ENCODE data around the gene POU2F2.
A peak's percentile ranks its signal among the peaks of the same experiment; 100 is the strongest.

POU2F2 gene

GRCh38 chr19:42150364-42150763 lies 18.1 kb upstream of the POU2F2 start (continued):
- TF ChIP-seq TSHZ2 (CRISPR knock-in tag; IDR thresholded peaks at IDR 0.05) (no peak), ARNTL (CRISPR knock-in tag; IDR thresholded peaks at IDR 0.05; ENCODE audit: borderline replicate concordance, low read depth) (no peak), RARB (CRISPR knock-in tag; IDR thresholded peaks at IDR 0.05) (no peak)

GRCh38 chr19:42149447-42150202 lies 17.4 kb upstream of the POU2F2 start:
- ATAC-seq = no peak
- TF ChIP-seq CSDC2 (CRISPR knock-in tag; IDR thresholded peaks at IDR 0.05) (no peak), CSRNP3 (CRISPR knock-in tag; IDR thresholded peaks at IDR 0.05) (no peak), TOX (CRISPR knock-in tag; IDR thresholded peaks at IDR 0.05; ENCODE audit: borderline replicate concordance) (no peak), BACH2 (CRISPR knock-in tag; IDR thresholded peaks at IDR 0.05; ENCODE audit: borderline replicate concordance) (no peak), TCF4 (CRISPR knock-in tag; IDR thresholded peaks at IDR 0.05; ENCODE audit: borderline replicate concordance) (no peak), ESRRG (CRISPR knock-in tag; IDR thresholded peaks at IDR 0.05) (no peak), ZNF70 (CRISPR knock-in tag; IDR thresholded peaks at IDR 0.05) (no peak), ZFP30 (CRISPR knock-in tag; IDR thresholded peaks at IDR 0.05) (no peak), CREB5 (CRISPR knock-in tag; IDR thresholded peaks at IDR 0.05; ENCODE audit: low read depth) (no peak), ZNF565 (CRISPR knock-in tag; conservative IDR thresholded peaks at IDR 0.05; ENCODE audit: low read depth) (no peak), TSHZ2 (CRISPR knock-in tag; IDR thresholded peaks at IDR 0.05) (no peak)

GRCh38 chr19:42148266-42148665 lies 16.0 kb upstream of the POU2F2 start:
- TF ChIP-seq ZNF70 (CRISPR knock-in tag; IDR thresholded peaks at IDR 0.05) (no peak), ZFP3 (CRISPR knock-in tag; IDR thresholded peaks at IDR 0.05) (no peak), PPARA (CRISPR knock-in tag; IDR thresholded peaks at IDR 0.05; ENCODE audit: borderline replicate concordance) (no peak), CSDC2 (CRISPR knock-in tag; IDR thresholded peaks at IDR 0.05) (no peak)
- ATAC-seq = no peak

GRCh38 chr19:42143341-42144234 lies 11.3 kb upstream of the POU2F2 start:
- TF ChIP-seq ESRRG (CRISPR knock-in tag; IDR thresholded peaks at IDR 0.05) (no peak), ISL1 (CRISPR knock-in tag; IDR thresholded peaks at IDR 0.05) (no peak), ZNF565 (CRISPR knock-in tag; conservative IDR thresholded peaks at IDR 0.05; ENCODE audit: low read depth) (no peak), TSHZ2 (CRISPR knock-in tag; IDR thresholded peaks at IDR 0.05) (no peak), ZFP3 (CRISPR knock-in tag; IDR thresholded peaks at IDR 0.05) (no peak), PATZ1 (CRISPR knock-in tag; IDR thresholded peaks at IDR 0.05; ENCODE audit: borderline replicate concordance) (no peak), TCF4 (CRISPR knock-in tag; IDR thresholded peaks at IDR 0.05; ENCODE audit: borderline replicate concordance) (peak; percentile 39; the same call in 1 of the 2 replicates), ARNTL (CRISPR knock-in tag; IDR thresholded peaks at IDR 0.05; ENCODE audit: borderline replicate concordance, low read depth) (no peak), CSRNP3 (CRISPR knock-in tag; IDR thresholded peaks at IDR 0.05) (no peak)
- peak; percentile 68 for ATAC-seq
